DOHH2 (cell line): Measurements from ENCODE around the gene C3orf33.

Source experiments
- EZH2phosphoT487 ChIP-seq: fragments of 200-600 bp; sonication (generic); IDR thresholded peaks from 2 replicates; pipeline ENCODE4 v1.6.1; 2017; ENCODE audit warnings: borderline replicate concordance, mild to moderate bottlenecking, antibody characterized with exemption, low read length, moderate library complexity, mixed read lengths
- TF ChIP-seq, protein P1 (sequence below): fragments of 200-600 bp; sonication (generic); IDR thresholded peaks from one replicate; pipeline ENCODE4 v1.5.1; 2014; ENCODE audit warnings: antibody characterized with exemption, mild to moderate bottlenecking, low read depth, low read length; ENCODE audit not compliant: poor library complexity, severe bottlenecking

DNA sequence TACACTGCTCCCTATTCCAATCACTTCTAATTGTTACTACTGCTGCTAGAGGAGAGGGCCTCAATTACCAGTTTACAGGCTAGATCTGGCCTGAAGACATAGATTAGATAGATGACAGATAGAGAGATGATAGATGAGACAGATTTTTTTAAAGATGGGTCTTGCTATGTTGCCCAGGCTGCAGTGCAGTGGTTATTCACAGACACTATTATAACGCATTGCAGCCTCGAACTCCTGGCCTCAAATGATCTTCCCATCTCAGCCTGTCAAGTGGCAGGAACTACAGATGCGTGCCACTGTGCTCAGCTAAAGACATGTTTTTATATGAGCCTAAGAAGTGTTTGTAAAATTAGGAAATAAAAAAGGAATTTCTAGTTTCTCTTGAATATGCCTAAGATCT is 41.9 kb upstream of the C3orf33 start:
- TF ChIP-seq, protein P1, sequence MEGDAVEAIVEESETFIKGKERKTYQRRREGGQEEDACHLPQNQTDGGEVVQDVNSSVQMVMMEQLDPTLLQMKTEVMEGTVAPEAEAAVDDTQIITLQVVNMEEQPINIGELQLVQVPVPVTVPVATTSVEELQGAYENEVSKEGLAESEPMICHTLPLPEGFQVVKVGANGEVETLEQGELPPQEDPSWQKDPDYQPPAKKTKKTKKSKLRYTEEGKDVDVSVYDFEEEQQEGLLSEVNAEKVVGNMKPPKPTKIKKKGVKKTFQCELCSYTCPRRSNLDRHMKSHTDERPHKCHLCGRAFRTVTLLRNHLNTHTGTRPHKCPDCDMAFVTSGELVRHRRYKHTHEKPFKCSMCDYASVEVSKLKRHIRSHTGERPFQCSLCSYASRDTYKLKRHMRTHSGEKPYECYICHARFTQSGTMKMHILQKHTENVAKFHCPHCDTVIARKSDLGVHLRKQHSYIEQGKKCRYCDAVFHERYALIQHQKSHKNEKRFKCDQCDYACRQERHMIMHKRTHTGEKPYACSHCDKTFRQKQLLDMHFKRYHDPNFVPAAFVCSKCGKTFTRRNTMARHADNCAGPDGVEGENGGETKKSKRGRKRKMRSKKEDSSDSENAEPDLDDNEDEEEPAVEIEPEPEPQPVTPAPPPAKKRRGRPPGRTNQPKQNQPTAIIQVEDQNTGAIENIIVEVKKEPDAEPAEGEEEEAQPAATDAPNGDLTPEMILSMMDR = no peak
- TF ChIP-seq EZH2phosphoT487 = no peak
